ENCODE results near the gene SGPP1. TPM values are rescaled to one million over a fixed set of nuclear protein-coding genes. Genes with fewer than 3 reads are reported as not detected.

SGPP1 gene
- total RNA-seq, 1 experiment from 2014 or later = 17.1 TPM

DNA sequence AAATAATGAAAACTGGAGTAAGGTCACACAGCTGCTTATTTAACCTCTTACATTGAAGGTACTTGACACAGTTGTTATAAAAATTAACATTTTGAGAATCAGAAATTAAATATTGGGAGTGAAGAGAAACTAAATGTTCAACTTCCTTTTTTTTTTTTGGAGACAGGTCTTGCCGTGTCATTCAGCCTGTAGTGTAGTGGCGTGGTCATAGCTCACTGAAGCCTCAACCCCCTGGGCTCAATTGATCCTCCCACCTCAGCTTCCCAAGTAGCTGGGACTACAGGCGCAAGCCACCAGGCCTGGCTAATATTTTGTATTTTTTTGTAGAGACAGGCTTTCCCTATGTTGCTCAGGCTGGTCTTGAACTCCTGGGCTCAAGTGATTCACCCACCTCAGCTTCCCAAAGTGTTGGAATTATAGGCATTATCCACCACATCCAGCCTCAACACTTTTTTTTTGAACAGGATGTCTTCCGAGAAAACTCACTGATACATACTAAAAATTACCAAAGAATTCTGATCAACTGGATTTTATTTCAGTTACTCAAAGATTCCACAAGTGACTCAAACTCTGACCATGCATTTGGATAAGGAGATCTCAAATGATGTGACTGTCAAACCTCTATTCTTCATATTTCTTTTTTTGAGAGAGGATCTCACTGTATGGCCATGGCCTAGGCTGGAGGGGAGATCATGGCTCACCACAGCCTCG is 35.4 kb downstream of the SGPP1 start:
- Histone ChIP-seq H3K27me3 (no peaks in the 10 kb centered on the region), H3K4me3 (no peak overlapping the region), H3K9me3 (no peaks in the 10 kb centered on the region), H3K36me3 (no peaks in the 10 kb centered on the region)
- no peak for DNase-seq

DNA sequence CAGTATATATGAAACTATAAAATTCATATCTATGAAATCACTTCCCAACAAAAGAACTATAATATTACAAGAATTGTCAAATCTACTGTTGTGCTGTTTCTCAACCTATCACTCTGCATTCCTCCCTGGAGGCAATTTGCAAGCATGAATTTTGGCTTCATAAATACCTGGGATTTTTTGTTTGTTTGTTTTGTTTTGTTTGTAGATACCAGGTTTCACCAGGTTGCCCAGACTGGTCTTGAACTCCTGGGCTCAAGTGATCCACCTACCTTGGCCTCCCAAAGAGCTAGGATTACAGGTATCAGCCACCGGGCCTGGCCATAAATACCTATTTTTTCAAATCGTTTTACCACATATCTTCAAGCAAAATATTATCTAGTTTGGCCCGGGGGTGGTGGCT is 38.7 kb downstream of the SGPP1 start:
- no peak for DNase-seq
- Histone ChIP-seq H3K4me3 (no peak overlapping the region), H3K9me3 (no peaks in the 10 kb centered on the region), H3K36me3 (no peaks in the 10 kb centered on the region; the same call in 1 of the 2 replicates), H3K27me3 (no peaks in the 10 kb centered on the region)

DNA sequence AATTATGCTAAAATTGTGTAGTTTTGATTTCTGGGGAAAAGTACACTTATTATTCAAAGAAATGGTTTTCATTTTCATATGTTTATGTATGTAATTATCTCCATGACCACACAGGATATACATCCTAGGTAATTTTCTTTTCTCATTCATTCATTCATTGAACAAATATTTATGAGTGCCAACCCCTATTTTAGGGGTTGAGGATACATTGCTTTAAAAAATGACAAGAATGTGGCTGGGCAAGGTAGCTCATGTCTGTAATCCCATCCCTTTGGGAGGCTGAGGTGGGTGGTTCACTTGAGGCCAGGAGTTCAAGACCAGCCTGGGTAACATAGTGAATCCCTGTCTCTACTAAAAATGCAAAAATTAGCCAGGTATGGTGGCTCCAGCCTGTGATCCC is 40.9 kb downstream of the SGPP1 start:
- no peaks in the 10 kb centered on the region for H3K9me3 ChIP-seq
- H3K4me3 ChIP-seq = no peak overlapping the region
- no peaks in the 10 kb centered on the region; the same call in 1 of the 2 replicates for H3K36me3 ChIP-seq
- no peak for DNase-seq
- no peaks in the 10 kb centered on the region for H3K27me3 ChIP-seq

DNA sequence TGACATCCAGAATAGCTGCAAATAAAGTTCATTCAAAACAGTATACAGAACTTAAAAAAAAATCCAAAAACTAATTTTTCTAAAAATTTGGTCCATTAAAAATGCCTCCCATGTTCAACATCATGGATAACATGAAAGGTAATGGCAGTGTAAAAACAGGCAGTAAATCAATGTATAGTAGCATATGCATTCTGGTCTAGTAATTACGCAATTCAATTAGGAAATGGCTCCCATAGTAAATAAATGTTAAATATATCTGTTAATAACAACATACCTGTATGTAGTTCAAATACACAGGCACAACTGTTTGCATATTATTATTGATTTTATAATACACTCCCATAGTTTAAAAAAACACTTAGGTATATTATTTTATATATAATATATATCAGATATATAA is 42.5 kb downstream of the SGPP1 start:
- H3K36me3 ChIP-seq = no peaks in the 10 kb centered on the region; the same call in 1 of the 2 replicates
- H3K9me3 ChIP-seq = no peaks in the 10 kb centered on the region
- DNase-seq = no peak
- no peaks in the 10 kb centered on the region for H3K27me3 ChIP-seq
- H3K4me3 ChIP-seq = no peak overlapping the region

DNA sequence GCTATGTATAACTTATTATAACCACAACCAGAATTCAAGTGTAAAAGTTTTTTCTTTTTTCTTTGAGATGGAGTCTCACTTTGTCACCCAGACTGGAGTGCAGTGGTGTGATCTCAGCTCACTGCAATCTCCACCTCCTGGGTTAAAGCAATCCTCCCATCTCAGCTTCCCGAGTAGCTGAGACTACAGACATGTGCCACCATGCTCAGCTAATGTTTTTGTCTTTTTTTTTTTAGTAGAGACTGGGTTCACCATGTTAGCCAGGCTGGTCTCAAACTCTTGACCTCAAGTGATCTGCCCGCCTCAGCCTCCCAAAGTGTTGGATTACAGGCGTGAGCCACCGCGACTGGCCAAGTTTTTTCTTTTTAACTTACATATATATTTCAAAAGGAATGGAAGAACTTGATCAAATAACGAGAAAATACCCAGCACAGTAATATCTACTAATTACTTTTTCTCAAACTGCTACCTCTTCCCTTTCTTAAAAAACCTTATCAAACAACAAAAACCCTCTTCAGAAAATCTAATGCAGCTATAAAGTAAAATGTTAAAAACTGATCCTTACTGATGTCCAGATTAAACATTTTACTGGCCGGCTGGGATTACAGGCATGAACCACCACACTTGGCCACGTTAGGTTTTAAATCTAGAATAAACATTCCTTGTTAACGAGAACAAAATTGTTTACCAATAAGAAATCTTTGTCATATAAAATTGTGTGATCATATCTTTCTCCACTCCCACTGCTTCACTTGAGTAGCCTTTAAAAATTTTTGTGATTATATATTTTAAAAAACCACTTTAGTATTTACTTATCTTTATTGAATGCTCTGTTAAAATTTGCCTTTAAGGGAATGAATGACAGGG is 44.9 kb downstream of the SGPP1 start:
- no peak for DNase-seq
- Histone ChIP-seq H3K4me3 (no peak overlapping the region), H3K36me3 (no peaks in the 10 kb centered on the region; the same call in 1 of the 2 replicates), H3K9me3 (no peaks in the 10 kb centered on the region), H3K27me3 (no peaks in the 10 kb centered on the region)

DNA sequence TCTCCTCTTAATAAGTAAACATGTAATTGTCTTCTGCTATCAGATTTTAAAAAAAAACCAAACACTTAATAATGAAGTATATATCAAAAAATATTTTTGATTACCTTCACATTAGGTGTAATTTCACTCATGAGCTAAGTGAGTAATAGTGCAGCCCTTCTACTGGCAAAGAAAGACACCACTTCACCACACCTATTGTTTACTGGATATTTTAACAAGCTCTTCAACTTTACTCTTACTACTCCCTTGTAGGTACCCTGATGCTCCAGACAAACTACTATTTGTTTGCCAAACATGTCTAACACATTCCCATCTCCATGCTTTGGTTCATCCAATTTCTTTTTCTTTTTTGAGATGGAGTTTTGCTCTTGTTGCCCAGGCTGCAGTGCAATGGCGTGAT is 49.3 kb downstream of the SGPP1 start:
- Histone ChIP-seq H3K27me3 (no peaks in the 10 kb centered on the region), H3K9me3 (no peaks in the 10 kb centered on the region), H3K36me3 (no peaks in the 10 kb centered on the region), H3K4me3 (no peak overlapping the region)
- DNase-seq = no peak

DNA sequence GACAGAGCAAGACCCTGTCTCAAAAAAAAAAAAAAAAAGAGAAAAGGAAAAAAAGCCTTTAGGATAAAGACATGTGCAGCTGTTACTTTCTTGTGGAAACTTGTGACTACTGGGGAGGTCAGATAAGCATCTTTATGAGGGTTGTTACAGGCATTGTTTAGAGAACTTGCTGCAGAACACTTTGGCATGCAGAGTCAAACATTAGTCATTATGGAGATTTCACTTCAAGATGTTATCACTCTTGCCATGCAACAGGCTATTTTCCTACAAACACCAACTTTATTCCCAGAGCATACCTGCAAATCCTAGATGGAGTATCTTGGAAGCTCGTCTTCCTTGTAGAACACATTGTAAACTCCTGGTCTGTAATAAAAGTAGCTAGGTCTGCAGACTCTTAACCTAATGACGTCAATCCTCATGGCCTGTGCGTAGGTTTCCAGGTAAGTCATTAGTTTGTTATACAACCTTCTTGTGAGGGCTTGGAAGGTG is 49.9 kb downstream of the SGPP1 start:
- DNase-seq = no peak
- Histone ChIP-seq H3K36me3 (no peaks in the 10 kb centered on the region), H3K9me3 (no peaks in the 10 kb centered on the region), H3K4me3 (no peak overlapping the region), H3K27me3 (no peaks in the 10 kb centered on the region)

DNA sequence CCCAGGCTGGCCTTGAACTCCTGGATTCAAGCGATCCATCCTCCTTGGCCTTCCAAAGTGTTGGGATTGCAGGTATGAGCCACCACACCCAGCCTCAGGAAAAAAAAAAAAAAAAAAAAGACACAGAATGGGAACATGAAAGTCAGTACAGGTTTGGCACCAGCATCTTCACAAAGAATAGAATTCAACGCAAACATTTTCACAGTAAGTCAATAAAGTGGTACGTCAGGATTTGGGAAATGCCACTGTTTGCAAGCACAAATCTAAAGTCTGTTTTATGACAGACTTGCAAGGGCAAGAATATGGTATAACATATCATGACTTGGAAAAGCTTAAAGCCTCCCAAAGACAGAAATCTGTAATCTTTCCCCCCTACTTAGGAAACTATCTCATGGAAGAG is 51.2 kb downstream of the SGPP1 start:
- Histone ChIP-seq H3K36me3 (no peaks in the 10 kb centered on the region), H3K27me3 (no peaks in the 10 kb centered on the region), H3K9me3 (no peaks in the 10 kb centered on the region), H3K4me3 (no peak overlapping the region)
- DNase-seq = no peak

DNA sequence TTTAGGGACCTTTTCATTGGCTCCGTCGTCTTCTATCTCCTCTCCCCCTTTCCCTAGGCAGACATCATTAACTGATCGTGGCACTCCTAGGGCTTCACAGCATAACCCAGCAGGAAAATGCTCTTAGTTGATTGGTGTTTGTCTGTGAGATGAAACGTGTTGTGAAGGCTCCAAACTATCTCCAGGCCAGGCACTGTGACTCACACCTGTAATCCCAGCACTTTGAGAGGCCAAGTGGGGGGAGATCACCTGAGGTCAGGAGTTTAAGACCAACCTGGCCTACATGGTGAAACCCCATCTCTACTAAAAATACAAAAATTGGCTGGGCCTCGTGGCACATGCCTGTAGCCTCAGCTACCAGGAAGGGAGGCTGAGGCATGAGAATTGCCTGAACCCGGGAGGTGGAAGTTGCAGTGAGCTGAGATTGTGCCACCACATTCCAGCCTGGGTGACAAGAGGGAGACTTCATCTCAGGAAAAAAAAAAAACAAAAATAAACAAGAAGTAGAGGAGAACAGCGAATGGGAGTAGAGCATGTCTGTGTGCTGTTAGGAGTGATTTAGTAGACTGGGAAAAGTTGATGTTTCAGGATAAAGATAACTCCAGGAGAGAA is 53.9 kb downstream of the SGPP1 start:
- DNase-seq = no peak
- no peaks in the 10 kb centered on the region for H3K27me3 ChIP-seq
- H3K9me3 ChIP-seq = no peaks in the 10 kb centered on the region
- H3K36me3 ChIP-seq = no peaks in the 10 kb centered on the region
- H3K4me3 ChIP-seq = no peak overlapping the region

DNA sequence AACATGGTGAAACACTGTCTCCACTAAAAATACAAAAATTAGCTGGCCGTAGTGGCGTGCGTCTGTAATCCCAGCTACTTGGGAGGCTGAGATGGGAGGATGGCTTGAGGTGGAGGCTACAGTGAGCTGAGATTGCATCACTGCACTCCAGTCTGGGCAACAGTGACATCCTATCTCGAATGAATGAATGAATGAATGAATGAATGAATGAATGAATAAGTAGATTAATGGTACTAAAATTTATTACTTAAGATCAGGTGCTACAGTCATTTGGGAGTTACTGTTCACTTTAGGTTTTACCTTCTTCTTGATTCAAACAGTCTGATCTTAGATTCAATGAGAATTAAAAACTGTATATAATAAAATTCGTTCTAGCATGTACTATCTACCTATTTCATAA is 54.6 kb downstream of the SGPP1 start:
- Histone ChIP-seq H3K27me3 (no peaks in the 10 kb centered on the region), H3K9me3 (no peaks in the 10 kb centered on the region), H3K4me3 (no peak overlapping the region), H3K36me3 (no peaks in the 10 kb centered on the region)
- DNase-seq = no peak

DNA sequence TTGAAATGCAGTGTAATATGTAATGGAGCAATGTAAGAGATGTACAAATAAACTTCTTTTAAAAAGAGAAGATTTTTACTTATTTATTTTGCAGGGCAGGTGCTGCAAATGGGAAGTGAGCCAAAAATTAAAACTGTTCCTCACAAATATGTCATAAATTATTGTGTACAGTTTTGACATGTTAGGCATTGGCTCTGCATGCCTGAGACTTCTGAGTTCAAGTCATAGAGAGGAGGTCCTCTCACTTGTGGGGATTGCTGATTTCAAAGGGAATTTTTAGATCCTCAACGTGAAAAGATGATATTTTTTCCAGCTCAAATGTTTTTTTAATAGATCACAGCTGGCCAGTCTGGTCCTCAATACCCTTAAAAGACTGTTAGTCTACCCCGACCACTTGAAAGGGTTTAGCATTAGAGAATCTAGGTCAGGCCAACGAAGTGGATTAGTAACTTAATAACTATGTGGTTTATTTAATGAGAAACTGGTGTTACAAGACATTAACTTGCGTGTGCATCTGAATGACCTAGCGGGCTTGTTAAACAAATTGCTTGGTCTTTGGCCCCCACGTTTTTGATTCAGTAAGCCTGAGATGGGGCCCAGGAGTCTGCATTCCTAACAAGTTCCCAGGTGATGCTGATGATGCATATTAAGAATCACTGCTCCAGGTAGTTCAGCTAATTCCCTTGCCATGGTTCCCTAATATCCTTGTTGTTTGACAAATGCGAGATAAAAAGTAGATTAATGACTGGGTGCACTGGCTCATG is 55.3 kb downstream of the SGPP1 start:
- Histone ChIP-seq H3K27me3 (no peaks in the 10 kb centered on the region), H3K36me3 (no peaks in the 10 kb centered on the region), H3K9me3 (no peaks in the 10 kb centered on the region), H3K4me3 (no peak overlapping the region)
- no peak for DNase-seq

DNA sequence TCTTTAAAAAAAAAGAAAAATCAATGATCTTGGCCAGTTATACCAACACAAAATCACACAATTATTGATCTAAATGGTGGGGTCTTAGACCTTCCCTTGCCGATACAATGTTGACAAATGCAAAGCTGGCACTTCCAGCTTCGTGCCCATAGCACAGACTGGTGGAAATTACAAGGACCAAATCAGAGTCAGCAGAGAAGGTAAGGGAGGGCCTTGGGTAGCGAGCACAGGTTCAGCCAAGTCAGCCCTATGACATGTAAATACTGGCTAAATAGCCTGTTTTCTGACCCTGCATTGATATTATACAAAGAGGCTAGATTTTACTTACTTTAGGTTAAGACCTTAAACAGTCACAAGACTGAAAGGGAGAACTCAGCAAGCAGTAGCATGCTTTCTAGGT is 55.9 kb downstream of the SGPP1 start:
- Histone ChIP-seq H3K4me3 (no peak overlapping the region), H3K36me3 (no peaks in the 10 kb centered on the region), H3K27me3 (no peaks in the 10 kb centered on the region), H3K9me3 (no peaks in the 10 kb centered on the region)
- DNase-seq = no peak

DNA sequence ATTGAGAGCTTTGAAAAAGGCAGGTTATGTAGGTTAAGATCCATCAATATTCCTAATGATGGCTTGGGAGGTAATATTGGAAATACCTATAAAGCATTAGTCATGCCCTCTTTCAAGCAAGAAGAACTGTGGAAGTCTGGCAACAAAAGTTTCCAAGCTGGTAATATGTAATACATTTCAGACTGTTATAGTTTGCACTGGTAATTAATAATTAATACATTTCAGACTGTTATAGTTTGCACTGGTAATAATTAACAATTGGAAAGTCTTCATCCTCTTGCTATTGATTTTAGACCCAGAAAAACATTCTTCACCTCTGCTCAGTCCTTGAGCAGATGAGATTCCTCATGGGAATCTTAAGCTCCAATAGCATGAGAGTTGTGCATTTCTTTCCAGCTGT is 57.2 kb downstream of the SGPP1 start:
- H3K4me3 ChIP-seq = no peak overlapping the region
- H3K9me3 ChIP-seq = no peaks in the 10 kb centered on the region
- DNase-seq = no peak
- no peaks in the 10 kb centered on the region for H3K36me3 ChIP-seq
- no peaks in the 10 kb centered on the region for H3K27me3 ChIP-seq

DNA sequence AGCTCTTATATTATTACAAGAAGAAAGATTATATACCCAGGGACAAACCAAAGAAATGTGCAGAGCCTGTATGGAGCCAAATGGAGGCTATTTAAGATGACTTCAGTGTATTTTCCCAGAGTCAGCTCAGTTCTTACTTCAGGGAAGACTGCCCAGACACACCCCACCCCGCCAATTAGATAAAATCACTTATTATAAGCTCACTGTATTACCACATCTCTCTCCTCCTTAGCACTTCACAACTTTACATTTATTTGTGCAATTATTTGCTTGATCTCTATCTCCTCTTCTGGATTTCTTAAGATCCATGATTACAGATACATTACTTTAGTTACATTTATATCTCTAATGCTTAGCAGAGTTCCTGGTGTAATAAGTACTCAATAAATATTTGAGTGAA is 61.5 kb downstream of the SGPP1 start:
- Histone ChIP-seq H3K4me3 (no peak overlapping the region), H3K9me3 (no peaks in the 10 kb centered on the region), H3K27me3 (no peaks in the 10 kb centered on the region), H3K36me3 (no peaks in the 10 kb centered on the region)
- no peak for DNase-seq

DNA sequence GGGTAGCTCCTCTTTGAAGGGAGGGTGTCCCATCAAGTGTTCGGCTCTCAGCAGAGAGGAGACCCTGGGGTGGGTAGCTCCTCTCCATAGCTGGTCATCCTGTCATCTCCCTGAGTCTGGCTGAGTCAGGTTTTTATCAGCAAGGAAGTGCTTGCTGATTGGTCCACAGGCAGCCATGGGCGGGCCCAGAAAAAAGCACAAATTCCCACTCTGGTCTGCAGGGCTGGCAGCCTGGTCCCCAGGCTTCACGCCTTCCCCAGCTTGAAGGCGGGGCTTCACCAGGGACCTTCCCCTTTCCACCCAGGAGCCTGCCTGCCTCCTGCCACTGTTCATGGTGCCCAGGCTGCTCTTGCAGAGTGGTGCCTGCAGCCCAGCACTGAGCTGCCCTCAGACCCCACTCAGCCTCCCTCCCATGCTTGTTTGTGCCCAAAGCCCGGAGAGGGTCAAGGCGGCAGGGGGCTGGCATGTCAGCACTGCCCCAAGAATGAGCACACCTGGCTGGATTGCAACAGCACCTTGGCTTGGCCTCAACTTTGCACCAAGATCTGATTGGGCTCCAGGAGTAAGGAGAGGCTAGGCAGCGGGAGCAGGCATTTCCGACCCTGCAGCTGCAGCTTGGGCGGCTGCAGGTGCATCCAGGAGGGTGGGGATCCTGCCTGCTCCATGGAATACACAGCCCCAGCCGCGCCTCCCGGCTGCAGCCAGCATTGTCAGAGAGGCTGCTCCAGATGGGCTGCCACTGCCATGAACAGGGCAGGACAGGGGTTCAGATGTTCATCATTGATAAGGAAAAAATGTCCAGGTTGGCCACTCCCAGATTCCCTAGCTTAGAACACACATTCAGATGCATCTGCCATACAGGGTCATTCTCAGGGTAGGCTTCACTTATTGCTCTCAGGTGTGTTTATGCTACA is 64.2 kb downstream of the SGPP1 start:
- no peaks in the 10 kb centered on the region for H3K9me3 ChIP-seq
- no peaks in the 10 kb centered on the region for H3K27me3 ChIP-seq
- H3K36me3 ChIP-seq = no peaks in the 10 kb centered on the region
- peak; percentile 6 for DNase-seq
- no peak overlapping the region for H3K4me3 ChIP-seq

DNA sequence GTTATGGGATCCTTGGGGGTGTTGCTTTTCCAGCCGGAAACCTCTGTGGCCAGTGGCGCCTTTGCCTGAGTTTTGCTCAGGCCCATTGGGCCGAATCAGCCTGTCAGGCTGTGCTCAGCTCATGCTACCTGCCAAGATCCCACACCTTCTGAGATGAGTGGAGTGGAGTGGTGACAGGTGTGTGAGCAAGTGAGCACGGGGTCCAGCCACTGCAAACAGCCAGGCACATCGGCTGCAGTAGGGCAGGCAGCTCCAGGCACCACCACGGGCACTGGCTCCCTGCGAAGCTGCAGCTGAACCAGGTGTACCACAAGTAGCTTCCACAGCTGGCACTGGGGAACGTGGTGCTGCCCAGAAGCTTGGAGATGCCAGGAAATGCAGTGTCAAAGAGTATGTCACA is 65.1 kb downstream of the SGPP1 start:
- Histone ChIP-seq H3K27me3 (no peaks in the 10 kb centered on the region), H3K4me3 (no peak overlapping the region), H3K36me3 (no peaks in the 10 kb centered on the region), H3K9me3 (no peaks in the 10 kb centered on the region)
- DNase-seq = no peak

All from MG63 (cell line).